ENCODE results near the gene TBC1D22A.

- no peak for TF ChIP-seq CTCF (IDR thresholded peaks at IDR 0.05)
- TF ChIP-seq POLR2A (IDR thresholded peaks at IDR 0.05), result no peak
These were observed 147.0 kb downstream of the TBC1D22A start for GRCh38 chr22:46909237-46910030.
